GM19455 (cell line): ENCODE data around the gene VPS11.
"Not testable (repeated sequence)": the region's sequence is repeated elsewhere in the genome, so short reads cannot be mapped to it uniquely, and the experiment has no call there.

Experiments used
- ATAC-seq: cut with Tn5 transposase; IDR thresholded peaks from one replicate; pipeline ENCODE4 v1.9.1; 2021; ENCODE audit not compliant: unreplicated experiment

The VPS11 gene

DNA sequence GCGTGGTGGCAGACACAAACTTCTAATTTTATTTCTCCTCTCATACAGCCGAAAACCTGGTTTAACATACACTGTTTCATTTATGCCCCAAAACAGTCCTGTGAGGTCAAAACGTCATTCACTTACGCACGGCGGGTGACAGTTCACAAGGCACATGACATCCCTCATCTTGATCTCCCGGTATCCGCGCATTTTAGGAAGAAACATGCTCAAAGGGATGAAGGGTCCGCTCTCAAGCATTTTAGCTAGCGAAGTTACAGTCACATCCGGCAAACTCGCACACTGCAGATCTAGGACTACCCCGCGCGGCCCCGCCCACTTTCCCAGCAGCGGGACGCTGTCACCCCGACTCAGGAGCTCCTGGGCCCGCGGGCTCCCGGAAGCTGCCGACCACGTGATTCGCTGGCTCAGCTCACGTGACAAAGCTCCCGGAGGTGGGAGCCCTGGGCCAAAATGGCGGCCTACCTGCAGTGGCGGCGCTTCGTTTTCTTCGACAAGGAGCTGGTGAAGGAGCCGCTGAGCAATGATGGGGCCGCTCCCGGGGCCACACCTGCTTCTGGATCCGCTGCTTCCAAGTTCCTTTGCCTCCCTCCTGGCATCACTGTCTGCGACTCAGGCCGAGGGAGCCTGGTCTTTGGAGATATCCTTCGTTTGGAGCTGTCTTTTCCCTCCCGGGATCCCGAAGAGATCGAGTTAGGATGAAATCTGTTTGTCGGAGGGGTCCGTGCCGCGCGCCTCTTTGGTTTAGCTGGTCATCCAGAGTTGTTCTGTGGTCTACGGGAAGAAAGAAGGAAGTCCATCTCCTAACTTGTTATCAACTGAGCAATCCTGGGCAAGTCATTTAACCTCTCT lies at the start of gene VPS11:
Gene VPS11, plus strand, starts transcription at position 448 of the 852 bp plus-strand sequence. Its CDS starts 6 bp downstream, at position 454.
- peak; percentile 92 for ATAC-seq

DNA sequence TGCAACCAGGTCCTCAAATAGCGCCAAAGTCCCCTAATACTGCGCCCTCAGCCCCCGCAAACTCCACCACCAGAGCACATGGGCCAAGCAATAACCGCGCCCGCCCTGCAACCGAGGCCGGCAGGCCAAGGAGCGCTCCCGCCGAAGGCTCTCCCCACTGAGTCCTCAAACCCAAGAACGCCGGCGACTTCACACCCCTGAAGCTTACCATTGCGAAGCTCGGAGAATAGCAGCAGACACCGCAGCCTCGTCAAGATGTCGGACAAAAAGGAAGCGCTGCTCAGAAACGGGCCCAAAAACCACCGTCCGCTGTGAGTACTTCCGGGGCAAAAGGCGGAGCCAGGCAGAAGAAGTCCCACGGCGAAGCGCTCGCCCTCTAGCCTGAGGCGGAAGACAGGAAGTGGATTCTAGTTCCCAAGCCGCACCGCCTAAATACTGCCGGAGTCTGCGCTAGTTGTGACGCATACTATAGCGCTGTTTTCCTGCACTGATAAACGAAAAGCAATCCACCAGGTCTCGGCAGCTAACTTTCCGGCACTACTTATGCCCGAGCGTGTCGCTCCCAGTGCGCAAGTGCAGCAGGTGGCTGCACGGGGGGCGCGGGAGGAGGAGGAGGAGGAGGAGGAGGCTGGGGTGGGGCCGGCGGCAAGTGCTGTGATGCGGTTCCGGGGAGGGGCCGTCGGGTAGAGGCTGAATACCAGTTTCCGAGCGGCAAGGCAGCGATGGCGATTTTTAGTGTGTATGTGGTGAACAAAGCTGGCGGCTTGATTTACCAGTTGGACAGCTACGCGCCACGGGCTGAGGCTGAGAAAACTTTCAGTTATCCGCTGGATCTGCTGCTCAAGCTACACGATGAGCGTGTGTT lies 49.3 kb upstream of the VPS11 start, which contains the start of the genes RPS25 and TRAPPC4:
Gene RPS25, minus strand, starts transcription at position 270 of the 865 bp plus-strand sequence. Its CDS starts 59 bp downstream, at position 211.
Gene TRAPPC4, plus strand, starts transcription at position 693 of the 865 bp plus-strand sequence. Its CDS starts 30 bp downstream, at position 723.
- peak; percentile 90 for ATAC-seq

DNA sequence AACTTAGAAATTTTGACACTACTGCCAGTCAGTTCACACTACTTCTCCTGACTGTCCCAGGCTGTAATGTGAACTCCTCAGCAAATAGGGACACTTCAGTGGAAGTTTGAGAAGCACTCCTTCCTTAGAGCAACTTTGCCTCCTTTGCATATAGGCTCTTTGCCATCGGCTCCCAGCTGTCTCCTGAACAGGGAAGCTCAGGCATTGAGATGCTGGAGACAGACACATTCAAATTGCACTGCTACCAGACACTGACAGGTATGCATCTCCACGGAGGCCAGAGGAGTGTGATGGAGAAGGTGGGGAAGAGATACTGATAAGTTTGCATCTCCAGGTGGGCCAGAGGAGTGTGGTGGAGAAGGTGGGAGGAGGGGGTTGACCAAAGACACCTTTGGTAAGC lies 47.6 kb upstream of the VPS11 start:
- ATAC-seq, result no peak

DNA sequence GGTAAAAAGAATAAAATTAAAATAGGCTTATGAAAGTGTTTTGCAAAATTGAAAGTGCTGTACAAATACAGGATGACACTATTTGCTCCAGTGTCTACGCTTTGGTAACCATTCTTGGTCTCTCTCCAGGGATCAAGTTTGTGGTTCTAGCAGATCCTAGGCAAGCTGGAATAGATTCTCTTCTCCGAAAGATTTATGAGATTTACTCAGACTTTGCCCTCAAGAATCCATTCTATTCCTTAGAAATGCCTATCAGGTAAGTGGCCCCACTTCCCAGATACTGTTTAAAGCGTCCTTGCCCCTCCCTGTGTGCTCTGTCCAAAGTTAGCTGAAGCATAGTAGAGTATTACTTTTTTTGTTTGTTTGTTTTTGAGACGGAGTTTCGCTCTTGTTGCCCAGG lies 46.0 kb upstream of the VPS11 start:
- ATAC-seq, result no peak

DNA sequence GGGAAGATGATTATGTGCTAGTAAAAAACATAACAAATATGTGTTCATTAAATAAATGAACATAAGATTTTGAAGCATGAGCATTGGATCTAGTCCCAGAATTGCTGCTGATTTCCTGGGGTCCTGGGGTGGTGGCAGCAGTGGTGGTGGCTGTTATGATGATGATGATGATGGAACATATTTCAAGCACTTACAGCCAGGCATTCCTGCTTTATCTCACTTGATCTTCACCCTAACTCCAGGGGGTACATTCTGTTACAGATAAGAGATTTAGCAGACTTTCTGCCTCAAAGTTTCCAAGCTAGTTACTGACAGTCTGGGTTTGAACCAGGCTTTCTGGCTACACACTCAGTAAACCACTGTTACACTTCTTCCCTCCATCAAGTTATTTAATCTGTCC lies 43.9 kb upstream of the VPS11 start:
- ATAC-seq, result no peak

DNA sequence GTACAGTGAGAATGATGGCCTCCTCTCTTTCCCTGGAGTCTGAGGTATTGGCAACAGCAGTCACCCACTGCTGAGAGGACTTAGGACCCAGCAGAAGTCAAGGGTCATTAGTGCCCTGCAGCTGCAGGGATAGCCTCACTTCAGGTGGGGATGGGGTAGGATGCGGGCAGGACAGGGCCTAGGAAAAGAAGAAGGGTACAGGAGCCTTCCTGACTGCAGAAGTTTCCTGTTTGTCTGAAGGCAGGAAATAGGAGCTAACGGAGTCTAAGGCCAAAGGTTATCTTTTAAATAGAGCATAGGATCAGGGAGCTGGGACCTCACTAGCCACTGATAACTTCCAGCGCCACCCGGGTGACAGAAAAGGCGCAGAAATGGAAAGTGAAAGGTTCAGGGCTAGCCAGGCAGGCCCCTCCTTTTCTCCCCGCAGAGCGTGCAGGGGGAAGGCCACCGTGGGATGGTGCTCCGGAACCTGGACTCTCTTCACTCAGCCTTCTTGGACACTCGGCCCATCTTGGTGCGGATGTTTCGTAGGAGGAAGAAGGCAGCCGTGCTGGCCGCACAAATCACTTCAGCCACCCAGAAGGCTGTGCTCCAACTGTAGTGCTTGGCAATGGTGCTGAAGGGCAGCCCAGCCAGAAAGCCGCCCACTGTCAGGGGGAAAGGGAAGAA lies 43.1 kb upstream of the VPS11 start:
- no peak for ATAC-seq

DNA sequence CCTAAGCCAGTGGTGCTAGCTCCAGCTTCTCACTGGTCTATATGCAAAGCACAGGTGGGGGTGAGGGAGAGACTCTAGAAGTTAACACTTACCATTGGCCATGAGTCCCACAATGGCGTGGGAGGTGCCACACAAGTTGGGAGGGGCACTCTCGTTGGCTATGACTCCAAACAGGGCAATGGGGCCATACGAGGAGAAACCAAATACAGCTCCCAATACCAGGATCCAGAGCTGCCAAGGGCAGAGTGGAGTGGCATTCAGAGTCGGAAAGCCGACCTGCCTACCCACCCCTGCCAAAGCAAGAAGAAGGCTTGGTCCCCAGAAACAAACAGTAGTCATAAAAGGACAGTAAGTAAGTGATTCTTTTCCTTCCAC lies 42.5 kb upstream of the VPS11 start:
- ATAC-seq, result no peak

DNA sequence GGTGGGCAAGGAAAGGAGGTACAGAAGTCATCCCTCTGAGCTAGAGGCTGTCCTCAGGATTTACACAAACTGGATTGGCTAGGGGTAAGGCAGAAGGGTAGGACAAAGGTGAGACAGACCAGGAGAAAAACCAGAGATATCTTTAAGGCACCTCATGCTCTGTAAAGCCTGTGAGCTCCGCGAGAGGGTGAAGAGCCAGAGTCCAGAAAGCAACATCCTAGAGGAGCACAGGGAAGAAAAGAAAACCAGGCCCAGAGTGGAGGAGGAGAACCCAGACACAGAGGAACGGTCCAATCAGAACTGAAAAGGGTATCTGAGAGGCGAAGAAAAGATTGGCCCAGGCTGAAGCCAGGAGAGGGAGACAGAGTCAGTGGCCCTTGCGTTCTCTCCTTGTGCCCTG lies 42.1 kb upstream of the VPS11 start:
- no peak for ATAC-seq

DNA sequence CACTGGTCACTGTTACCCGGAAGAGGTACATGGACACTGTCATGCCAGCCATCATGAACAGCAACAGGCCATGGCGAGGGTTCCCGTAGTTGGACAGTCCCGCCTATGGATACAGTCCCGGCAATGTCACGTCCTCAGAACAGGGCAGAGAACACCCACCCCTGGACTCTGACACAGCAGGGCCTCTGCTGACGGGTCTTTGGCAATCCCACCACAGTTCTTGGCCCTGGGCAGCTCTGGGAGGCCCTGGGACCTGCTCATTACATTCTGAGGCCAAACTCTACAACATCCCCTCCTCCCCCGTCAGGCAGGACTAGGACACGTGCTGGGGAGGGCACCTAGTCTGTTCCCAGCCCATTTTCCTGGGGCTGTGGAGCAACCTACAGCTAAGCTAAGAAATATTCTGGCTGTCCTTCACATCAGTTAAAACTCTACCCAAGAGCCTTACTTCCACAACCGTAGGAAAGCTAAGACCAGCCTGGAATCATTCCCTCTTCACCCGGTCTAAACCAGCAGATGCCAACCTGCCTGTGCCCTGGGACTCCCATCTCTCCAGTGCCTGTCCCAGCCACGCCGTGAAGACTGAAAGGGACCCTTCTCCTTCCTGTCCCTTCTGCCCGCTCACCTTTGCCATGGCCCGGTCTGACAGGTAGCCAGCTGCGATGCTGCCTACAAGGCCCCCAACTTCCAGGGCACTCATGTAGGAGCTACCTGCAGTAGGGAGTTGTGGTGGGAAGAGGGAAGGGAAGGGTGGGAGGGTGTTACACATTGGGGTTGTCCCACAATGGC lies 41.4 kb upstream of the VPS11 start:
- ATAC-seq, result no peak

DNA sequence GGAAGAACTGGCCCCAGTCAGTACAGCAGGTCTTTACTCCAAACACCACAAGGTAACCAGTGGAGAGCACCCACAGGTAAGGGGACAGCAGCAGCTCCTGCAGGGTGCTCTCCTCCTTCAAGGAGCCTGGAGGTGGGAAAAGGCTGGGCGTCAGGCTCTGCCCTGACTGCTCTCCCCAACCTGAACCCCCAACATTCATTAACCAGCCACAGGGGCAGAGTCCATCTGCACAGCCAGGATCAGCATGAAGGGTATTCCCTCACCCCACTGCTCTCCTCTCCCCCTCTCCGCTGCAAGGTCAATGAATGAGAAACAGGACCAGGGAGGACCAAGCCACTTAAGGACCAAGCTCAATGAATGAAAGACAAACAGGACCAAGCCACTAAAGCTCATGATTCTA lies 40.6 kb upstream of the VPS11 start:
- no peak for ATAC-seq

DNA sequence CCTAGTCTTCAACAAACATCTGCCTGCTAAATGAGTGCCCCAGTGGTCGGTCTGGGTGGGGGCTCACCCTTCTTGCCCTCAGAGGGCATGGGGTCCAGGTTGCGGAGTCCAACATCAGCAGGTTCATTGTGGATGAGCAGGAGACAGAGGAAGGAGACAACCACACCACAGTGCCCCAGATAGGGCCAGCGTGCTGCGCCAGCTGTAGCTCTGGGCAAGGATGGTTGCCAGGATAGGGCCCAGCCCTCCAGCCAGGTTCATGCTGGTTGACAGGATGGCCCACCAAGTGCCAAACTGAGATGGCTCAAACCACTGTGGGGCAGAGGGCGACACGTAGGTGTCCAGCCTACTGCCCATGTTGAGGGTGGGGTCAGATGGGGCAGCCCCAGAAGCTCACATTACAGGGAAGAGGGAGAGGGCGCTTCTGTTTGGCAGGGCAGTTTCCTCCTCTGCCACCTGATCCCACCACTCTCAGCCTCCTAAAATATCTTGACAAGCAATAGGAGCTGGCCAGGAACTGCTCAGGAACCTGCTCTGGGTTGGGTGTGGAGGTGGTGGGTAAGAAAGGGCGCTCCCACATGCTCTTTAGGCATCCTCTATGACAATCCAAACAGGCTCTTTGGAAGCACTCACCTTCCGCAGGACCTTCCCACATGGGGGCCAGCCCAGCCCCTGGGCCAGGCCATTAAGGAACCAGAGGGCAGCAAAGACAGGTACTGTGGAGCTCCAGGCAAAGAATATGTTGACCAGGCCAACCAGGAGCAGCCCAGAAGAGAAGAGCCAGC lies 39.9 kb upstream of the VPS11 start:
- ATAC-seq, result no peak

DNA sequence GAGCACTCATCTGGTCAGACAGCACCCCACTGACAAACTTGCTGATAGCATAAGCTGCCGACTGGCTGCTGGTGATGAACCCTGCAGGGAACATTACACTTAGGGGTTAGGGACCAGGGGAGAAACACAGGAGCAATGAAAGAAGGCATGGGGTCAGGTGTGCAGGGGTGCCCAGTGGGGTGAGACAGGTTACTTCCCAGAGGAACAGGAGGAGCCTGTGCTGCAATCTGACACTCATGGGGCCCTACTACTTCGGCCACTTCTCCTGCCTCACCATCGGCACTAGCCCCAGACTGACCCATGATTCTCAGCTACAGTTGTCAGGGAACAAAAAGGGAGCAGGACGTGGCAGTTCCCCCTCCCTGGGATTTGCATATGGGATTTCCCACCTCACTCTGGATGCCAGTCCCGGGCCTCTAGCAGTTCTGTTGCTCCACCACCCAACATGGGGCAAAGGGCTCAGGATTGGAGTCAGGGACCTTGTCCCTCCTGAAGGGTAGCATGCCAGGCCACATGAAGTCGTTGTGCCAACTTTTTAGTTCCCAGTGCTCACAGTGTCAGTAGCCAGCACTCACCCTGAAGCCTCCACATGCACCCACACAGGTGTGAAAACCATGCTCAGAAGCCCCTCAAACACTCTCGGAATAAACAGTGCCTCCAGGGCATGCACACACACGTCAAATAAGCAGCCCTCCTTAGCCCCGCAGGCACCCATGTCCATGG lies 39.1 kb upstream of the VPS11 start:
- no peak for ATAC-seq

DNA sequence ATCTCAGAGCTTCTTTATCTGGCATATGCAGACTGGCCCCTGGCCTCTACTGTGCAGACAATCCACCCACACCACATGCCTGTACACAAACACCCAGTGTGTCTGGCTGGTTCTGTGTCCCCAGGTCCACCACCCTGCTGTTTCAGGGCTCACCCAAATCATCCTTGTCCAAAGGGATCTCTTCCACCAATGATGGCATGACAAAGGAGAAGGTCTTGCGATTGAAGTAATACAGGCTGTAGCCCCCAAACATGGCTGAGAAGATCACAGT lies 38.6 kb upstream of the VPS11 start:
- ATAC-seq, result no peak

DNA sequence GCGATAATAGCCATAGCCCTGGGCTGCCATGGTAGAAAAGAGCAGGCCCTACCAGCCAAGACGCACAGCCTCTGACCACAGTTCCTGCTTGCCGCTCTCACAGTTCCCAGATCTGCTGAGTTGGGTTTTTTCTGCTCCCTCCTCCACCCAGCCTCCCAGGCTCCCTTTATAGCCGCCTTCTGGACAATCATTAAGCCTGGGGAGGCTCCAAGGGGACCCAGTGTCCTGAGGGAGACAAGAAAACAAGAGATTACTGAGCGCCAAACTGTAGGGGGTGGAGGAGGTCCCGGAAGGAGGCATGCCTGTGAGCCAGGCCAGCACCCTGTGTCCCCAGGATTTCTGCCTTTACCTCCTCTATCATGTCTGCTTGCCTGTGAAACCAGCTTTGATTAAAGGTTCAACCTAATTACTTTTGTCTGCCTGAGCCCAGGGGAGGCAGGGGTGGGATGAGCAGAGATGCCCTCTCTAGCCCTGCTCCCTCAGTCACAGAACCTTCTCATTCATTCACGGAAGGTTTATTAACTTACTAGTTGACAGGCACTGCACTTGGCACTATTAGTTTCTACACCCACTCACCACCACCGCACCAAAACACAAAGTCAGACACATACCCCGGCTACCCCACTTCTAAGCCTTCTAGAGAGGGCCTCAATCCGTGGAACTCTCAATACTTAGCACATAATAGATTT lies 38.1 kb upstream of the VPS11 start:
- peak; percentile 4 for ATAC-seq

DNA sequence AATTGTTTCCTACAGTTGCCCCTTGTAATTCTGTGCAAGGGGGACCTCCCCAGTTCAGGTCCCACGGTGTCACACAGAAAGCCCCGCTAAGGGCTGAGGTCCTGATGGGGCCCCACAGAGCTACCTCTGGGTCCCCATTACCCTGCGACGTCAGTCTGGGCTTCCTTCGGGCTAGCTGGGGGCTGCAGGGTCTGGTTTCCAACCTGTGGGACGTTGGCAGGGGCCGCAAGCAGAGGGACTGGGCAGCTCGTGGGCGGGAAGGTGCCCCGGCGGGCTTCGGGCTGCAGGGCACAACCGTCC lies 37.6 kb upstream of the VPS11 start:
- peak; percentile 21 for ATAC-seq

DNA sequence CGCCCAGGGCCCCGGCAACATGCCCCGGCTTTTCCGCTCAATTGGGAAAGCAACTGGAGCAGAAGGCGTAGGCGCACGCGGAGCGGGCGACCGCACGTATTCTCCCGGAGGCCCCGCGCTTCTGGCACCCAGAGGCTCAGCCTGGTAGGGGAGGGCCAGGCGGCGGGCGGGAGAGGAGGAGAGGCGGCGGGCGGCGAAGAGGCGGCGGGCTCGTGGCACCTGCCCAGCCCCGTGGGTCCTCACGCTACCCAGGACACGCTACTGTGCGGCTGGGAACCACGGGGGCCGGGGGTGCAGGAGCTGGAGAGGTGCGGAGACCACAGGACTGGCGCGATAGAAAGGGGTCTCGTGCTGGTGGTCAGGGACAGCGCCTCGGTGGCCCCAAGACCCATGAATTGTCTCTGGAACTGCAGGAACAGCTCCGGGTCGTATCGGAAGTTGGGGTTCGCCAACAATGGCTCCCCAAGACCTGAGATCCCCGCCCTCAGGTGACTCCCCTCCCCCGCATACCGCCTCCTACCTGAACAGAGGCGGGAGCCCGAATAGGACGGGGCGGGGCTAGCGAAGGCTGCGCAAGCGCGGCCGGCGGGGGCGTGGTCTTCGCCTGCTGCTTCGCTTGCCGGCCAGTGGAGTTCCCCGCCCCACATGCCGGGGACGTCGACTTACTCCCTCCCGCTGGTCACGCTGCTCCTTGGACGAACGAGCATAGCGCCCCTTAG lies 37.1 kb upstream of the VPS11 start, which contains the start of gene SLC37A4:
Gene SLC37A4, minus strand, starts transcription at position 549 of the 719 bp plus-strand sequence.
- ATAC-seq, result peak; percentile 78

DNA sequence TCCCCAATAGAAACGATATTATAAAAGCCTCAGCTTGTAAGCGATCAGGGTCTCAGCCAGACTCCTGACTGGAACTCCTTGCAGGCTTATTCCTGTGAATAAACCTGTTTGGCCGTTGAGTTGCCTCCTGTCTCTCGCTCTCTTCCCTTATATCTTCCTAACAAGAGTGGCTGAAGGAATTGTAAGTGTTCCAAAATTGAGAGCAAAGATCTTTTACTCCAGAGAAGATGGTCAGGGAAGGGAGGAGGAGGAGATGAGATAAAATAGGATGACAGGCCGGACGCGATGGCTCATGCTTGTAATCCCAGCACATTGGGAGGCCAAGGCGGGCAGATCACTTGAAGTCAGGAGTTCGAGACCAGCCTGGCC lies 35.7 kb upstream of the VPS11 start:
- no peak for ATAC-seq

DNA sequence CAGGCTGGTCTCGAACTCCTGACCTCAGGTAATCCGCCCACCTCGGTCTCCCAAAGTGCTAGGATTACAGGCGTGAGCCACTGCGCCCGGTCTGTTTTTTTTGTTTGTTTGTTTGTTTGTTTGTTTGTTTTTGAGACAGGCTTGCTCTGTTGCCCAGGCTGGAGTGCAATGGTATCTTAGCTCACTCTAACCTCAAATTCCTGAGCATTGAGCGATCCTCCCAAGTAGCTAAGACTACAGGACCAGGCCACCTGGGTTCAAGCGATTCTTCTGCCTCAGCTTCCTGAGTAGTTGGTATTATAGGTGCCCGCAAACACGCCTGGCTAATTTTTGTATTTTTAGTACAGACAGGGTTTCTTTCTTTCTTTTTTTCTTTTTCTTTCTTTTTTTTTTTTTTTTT lies 34.2 kb upstream of the VPS11 start:
- not testable (repeated sequence) for ATAC-seq
